Skeletal muscle cell (primary cell): Measurements from ENCODE around the gene PPHLN1.
A peak's percentile ranks its signal among the peaks of the same experiment; 100 is the strongest.

Experiments used
- DNase-seq: peaks from one replicate; pipeline ENCODE4 v3.0.0-alpha.2; 2010; ENCODE audit warnings: low read depth
- H3K4me3 ChIP-seq: 2 replicates; pipeline ENCODE4 v1.5.1; 2011; ENCODE audit warnings: low read depth, mild to moderate bottlenecking, control low read depth, low read length, moderate library complexity

Gene PPHLN1

DNA sequence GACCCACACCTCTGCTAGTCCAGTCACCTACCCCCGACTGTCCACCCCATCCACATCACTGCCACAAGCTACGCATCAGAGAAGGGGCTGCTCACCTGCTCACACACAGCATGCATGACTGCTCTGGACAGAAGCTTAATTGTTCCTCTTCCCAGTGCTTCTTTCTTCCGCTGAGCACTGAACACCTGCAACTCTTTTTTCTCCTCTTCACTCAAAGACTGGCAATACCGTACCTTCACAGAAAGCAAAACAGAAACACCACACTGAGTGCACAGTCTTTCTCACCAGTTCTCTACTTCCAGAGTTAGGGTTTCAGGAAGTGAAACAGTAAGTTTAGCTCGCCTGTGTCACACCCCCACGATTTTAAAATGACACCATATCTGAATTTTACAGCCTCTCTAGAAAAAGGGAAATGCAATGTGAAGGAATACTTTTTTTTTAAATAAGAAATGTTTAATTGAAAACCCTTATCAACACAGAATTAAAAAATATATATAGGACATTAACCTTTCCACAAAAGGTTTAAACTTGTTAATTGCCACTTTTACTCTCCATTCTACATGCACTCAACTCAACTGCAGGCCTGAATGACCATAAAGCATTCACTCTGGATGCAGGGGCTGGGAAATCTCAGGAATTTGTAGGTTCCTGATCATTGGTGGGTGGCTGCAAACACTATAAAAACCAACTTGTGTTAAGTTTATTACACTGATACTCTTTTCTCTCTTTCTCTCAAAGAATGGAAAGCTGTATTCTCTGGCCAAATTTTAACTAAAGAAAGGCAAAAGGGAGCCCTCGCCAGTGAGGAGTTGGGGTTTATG, 143.6 kb downstream of the PPHLN1 start:
- H3K4me3 ChIP-seq: no peak overlapping the region
- DNase-seq: no peak

DNA sequence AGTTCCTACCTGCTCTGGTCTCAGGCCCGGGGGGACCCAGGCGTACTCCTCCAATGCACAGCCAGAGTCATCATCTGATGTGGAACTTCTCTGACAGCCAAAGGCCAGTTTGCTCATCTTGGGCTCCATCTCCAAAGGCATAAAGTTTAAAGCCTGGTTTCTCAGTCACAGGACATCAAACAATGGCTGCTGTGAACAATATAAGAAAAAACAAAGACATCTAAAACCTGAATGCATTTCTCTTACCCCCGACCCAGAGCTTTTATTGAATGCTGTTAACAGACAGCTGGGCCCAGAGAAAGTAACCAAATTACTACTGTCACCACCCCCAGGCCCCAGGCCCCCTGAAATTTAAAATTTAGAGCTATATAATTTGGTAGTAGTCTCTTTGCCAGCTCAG, 146.4 kb downstream of the PPHLN1 start:
- no peak for DNase-seq
- no peak overlapping the region for H3K4me3 ChIP-seq

- DNase-seq: peak; percentile 71
- H3K4me3 ChIP-seq: no peak overlapping the region
Measured at GRCh38 chr12:42473130-42473529, 147.2 kb downstream of the PPHLN1 start.

- no peak for DNase-seq
Measured at GRCh38 chr12:42473561-42473960, 147.6 kb downstream of the PPHLN1 start.

DNA sequence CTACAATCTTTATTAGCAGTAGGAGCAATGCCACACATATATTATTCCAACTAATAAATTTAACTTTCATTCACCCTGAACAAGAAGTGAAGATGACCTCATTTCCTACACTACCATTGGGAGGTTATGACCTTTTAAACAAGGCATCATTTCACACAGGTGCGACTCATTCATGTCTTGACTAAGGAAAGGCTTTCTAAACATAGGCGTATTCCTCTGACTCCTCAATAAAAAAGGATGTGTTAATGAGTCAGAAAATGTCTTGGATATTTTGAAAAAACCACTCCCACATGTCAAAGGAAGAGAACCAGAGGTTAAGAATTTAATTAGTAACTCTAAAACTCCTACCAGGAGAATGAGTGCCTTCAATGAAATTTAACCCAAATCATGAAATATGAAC, 148.4 kb downstream of the PPHLN1 start:
- DNase-seq: no peak
- H3K4me3 ChIP-seq: no peak overlapping the region

More at GRCh38 chr12:42473561-42473960, 147.6 kb downstream of the PPHLN1 start:
- H3K4me3 ChIP-seq: no peak overlapping the region

GRCh38 chr12:42475106-42475505, 149.1 kb downstream of the PPHLN1 start:
- no peak for DNase-seq
- no peak overlapping the region for H3K4me3 ChIP-seq

DNA sequence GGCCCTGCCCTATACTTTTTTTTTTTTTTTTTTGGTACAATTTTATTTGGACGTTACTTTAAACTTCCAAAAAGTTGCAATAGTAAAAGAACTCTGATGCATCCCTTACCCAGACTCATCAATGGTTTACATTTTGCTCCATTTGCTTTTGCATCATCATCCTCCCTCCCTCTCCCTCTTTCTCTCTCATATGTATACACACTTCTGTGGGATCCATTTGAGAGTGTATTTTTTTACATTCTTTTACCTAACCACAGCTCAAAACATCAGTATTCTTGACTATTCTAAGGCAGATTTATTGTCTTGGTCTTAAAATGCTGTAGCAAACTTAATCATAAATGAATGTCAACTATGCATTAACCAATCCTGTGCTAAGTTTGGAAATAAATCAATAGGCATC, 152.0 kb downstream of the PPHLN1 start:
- DNase-seq: no peak
- H3K4me3 ChIP-seq: no peak overlapping the region

DNA sequence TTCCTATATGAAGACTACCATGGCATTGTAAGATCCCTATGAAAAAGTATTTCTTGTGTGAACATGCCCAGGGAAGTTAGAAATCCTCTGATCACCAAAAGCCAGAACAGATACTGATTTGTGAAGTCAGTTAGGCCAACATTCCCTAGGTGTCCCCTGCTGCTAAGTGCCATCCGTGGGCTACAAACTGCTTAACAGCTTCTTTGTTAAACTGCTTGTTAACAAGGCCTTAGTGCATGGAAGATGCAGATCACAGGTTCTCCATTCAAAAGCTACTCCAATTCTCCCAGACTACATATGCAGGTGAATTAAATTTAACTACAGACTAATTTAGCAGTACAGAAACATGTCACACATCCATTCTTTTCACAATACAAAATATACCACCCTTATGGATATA, 155.4 kb downstream of the PPHLN1 start:
- H3K4me3 ChIP-seq: no peak overlapping the region
- no peak for DNase-seq

DNA sequence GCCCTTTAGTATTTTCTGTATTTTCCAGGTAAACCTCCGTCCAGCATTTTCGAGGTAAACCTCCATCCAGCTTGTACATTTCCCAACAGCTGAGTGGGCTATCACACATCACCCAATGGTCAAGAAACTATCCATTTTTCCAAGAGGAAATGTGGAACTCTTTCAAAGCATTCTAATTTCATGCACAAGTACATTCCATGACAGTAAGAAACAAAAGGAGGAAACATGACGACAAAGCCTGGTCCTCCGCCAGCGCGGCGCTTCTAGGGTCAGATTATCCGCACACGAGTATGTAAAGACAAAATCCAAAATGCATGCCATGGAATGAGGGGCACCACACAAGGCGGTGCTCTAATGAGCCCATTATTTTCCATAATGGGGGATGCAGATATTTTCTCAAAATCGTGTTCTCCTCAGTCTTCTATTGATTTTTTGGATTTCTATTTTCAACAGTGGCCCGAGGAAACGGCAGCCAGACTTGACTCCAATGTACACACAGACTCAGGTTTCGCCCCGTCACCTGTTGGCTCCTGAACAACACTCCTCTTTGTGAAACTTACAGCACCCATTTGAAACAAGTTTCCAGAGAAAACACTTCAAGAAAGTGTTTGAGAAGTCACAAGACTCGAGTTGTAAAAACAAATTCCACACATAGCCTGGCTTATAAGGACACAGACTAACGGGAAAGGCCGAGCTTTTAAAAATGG, 156.2 kb downstream of the PPHLN1 start:
- peak overlapping the region; percentile 74 for H3K4me3 ChIP-seq
- no peak for DNase-seq

DNA sequence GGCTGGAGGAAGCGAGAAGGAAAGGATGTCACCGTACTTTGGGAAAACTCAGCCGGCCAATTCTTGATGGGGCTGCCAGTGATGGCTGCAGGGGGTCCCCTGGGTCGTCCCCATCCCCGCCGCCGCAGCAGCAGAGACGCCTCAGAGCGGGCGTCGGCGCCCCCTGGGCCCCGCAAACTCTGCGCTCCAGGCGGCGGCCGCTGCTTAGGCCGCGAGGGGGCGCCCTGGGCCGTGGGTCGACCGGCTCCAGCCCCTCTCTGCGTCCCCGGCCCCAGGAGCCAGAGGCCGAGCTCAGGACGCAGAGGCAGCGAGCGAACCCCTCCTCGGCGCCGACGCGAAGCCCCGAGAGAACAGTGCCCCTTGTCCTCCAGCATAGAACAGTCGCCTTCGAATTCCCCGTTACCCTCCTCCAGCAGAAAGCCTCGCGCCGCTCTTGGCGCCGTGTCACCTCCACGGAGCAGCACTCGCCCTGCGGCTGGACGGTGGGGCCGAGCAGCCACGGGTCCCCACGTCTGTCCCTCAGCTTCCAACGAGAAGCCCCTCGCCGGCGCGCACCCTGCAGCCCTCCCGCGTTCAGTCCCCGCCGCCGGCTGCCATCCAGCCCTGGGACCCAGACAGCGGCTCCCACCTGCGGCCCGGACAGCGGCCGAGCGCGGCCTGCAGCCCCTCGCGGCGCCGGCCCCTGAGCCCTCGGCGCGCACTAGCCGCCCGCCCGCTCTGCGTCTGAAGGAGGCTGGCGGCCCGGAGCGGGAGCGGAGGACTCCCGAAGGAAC, 157.0 kb downstream of the PPHLN1 start:
- H3K4me3 ChIP-seq: peak overlapping the region; percentile 74
- DNase-seq: no peak

DNA sequence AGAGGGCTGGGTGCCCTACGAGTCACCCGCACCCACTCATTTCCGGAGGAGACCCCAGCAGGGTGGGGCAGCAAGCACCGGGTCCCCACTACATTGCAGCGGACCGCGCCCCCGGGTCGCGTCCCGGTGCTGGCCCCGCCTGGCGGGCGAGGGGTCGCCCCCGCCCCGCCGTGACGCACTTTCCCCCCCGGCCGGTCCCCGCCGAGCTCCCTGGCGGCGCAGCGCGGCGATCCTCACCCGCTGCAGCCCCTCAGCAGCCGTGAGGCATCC, 157.5 kb downstream of the PPHLN1 start:
- DNase-seq: no peak

GRCh38 chr12:42484996-42485395, 159.0 kb downstream of the PPHLN1 start:
- no peak for DNase-seq
- H3K4me3 ChIP-seq: no peak overlapping the region

More for the DNA sequence above, 157.5 kb downstream of the PPHLN1 start:
- H3K4me3 ChIP-seq: peak overlapping the region; percentile 74

GRCh38 chr12:42485823-42486222, 159.9 kb downstream of the PPHLN1 start:
- no peak for DNase-seq
- H3K4me3 ChIP-seq: no peak overlapping the region

DNA sequence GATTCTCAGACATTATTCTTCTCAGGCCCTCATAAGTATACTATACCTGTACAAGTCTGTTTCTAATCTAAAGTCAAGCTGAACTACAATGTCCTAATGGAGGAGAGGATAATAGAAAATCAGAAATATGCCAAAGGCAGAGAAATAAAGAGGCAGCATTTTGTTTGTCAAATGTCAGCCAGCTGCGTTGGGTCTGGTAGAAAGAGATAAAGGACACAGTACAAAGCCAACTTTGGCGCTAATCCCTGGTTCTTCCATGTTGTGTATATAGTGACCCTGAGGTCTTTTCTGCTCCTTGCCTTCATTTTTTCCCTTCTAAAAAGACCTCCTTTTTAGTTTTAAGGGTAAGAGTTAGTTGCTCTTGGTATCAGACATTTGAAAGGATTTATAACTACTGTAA, 160.4 kb downstream of the PPHLN1 start:
- no peak overlapping the region for H3K4me3 ChIP-seq
- no peak for DNase-seq

DNA sequence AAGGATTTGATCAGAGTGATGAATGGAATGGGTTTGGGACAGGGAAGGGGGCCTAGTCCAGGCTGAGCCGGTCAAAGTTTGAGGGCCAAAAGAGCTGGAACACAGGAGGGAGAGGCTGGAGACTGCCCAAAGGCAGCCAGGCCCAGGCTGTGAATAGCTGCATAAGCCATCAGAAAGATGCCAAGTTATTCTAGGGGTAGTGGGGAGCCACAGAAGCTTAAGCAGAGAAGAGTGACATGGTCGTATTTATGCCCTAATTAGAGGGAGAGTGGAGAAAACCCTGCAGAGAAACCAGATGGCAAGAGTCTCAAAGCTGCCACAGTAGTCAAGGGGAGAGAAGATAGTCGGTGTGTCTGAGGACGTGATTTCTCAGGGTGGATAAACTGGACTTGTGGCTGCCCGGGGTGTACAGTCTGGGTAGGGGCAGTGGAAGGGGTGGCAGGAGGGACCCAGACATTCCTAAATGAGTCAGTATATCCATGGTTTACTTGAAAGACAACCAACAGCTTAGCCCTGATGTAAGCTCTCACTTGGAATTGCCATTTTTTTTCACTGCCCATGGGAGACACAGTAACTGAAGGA, 164.4 kb downstream of the PPHLN1 start:
- DNase-seq: no peak
- H3K4me3 ChIP-seq: no peak overlapping the region
